NOMO-1 treated with DMSO at 0.1 percent for 48 hours (cell line): ENCODE results near the gene RGS12.

Experiments used
- DNase-seq: peaks from one replicate; lab custom pipeline; 2025; ENCODE audit not compliant: unreplicated experiment; lab: John Stamatoyannopoulos, UW

The RGS12 gene

DNA sequence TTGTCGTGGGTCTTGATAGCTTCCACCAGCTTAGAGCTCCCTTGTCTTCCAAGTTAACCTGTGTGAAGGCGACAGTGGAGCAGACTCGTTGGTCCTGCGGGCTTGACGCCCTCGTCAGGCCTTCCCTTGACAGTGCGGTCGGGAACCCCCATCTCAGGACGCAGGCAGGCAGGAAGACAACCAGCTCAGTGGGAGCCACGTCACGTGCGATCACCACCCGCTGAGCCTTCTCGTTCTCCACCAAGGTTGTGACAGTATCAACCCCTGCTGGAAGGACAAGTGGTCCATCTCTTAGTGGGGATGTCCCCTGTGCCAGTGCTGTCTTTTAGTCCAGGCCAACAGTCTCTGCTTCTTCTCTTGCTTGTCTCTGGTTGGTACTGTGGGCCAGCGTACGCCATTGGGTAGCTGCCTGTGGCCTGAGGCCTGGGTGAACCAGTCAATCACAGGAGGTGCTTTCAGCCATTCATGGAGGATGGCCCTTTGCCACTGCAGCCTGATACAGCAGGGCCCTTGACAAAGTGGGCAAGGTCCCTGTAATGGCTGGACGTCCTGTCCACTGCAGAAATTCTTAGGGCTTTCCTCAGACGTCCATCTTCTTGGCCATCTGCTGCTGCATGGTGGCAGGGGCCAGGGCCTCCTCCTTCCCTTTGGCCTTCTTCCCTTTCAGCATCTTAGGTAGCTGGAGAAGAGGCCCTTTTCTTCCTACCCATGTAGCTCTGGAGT is 31.4 kb downstream of the RGS12 start:
- DNase-seq, result no peak

DNA sequence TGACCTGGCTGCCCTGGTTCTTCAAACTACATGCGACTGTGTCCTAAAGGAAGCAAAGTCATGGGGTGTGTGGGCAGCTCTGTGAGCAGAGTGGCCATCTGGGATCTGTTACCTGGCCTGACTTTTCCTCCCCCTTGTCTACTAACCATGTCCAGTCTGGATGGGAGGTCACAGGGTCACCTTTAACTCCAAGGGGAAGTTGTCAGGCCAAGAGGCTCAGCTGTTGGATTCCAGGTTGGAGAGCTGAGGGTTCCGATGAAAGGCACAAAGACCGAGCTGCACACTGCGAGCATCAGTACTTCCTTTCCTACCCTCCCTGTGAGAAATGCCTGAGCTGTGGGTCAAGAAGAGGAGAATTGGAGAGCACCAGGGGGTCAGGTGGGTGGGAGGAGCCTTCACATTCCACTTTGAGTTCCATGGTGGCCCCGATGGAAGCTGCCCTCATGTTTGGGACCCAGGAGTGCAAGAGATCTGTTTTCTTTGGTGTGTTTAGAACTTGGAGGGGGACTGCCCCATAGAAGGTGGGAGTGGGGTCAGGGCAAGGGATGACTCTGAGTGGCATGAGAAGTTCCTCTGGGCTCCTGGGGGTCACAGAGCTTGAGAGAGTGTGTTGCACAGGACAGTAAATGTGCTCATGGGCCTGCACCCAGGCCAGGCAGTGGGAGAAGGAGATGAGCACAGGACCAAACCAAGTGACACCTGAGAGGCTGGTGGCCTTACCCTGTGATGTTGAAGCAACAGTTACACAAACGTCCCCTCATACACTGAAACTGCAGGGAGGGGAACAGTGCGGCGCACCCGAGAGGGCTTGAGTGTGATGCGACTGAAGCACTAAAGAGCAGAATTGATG is 36.2 kb downstream of the RGS12 start:
- DNase-seq, result no peak

DNA sequence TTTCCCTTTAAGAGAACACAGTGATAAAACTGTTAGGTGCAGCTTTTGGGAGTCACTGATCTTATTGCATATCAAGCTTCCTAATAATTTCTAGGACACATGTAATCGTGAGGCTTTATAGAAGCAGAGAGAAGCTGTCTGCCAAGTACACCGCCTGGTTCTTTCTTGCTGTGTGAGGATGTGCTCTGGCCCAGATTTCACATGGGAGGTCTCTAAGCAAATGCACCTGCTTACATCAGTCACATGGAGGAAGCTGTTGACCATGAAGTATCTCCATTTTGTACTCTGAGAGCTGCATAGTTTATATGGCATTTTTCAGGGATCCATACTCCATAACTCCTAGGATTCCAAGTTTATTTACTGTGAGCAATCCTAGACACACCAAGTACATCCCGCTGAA is 37.1 kb downstream of the RGS12 start:
- no peak for DNase-seq

DNA sequence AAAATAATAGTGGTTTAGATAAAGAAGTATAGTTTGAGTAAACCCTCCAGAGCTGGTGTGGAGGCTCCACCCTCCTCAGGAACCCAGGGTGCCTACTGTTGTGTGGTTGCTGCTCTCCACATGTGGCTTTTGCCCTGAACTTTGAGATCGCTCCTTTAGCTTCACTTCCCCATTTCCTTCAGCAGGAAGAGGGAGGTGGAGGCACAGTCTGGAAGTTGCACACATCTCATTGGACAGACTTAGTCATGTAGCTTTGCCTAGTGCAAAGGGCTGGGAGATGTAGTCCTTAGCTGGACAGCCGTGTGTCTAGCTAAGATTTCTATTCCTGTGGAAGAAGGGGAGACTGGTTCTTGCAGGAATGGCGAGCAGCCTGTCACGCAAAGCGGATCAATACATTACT is 37.9 kb downstream of the RGS12 start:
- DNase-seq, result peak; percentile 72

DNA sequence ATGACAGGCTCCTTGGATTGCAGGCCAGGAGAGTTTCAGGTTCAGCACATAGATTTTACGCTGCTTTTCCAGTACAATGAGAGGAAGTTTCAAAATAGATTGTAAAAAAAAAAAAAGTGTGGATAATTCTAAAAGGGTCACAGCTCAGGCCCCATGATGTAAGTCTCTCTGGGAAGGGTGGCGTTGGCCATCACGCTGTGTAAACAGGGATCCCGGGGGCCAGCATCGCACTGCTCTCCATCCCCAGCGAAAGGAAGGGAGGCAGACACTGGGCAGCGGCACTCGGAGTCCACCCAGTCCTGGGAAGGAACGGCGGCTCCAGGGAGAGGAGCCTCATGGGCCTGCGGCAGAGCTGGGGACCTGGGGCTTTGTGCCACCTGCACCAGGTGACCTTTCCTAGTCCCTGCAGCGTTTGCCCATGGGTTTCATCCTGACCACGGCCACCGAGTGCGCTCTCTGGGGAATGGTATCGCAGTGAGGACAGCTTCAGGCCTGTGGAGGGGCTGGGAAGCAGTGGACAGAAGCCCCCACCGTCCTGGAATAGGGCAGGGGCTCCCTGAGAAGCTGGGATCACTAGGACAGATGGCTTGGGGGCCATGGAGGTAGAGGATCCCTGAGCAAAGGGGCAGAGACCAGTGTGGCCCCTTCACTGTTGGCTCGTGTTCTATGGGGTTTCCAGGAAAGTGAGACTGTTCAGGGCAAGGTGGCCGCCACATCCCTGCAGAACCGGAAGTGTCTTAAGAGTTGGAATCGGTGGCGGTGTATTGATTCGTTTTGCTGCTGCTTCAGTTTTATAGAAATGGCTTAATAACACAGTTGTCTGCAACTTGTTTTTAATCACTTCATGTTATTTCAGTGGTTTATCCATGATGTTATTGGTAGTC is 38.9 kb downstream of the RGS12 start:
- no peak for DNase-seq

DNA sequence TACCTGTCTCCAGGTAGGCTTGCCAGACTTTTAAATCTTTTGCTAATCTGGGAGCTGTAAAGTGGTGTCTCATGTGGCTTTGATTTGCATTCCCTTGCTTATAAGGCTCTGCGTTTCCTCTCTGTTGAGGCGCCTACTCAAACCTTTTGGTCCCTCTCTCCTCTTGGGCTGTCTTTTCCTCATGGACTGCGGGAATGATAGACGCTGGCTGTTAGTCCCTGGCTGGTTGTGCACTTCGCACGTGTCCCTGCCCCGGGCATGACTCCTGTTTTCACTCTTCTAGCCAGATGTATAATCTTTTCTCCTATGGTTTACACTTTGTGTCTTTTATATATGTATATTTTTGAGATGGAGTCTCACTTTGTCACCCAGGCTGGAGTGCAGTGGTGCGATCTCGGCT is 39.7 kb downstream of the RGS12 start:
- DNase-seq, result no peak

DNA sequence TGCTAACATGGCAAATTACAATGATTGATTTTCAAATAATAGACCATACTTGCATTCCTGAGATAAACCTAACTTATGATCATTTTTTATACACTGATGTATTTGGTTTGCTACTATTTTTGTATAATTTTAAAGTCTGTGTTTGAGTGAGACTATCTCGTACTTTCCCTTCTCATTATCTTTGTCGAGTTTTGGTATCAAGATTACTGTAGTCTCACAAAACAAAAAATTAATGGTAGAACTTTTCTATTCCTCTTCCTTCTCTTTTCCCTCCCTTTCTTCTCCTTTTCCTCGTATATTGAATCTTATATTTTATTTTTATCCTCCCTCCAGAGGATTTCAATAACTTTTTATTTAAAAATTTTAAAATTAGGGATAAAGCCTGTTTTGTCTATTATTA is 41.5 kb downstream of the RGS12 start:
- DNase-seq, result no peak

DNA sequence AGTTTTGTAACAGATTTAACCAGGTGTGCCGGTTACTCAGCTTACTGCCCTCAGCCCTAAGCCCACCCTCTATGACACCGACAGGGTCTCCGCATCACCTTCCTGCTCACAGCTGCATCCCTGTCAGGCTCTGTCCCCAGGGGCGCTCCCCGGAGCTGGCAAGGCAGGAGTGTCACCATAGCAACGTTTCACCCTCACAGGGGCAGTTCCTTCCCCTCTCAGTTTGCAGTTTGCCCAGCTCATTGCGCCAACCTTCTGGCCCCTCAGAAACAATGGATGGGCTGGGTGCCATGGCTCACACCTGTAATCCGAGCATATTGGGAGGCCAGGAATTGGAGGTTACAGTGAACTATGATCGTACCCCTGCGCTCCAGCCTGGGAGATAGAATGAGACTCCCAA is 42.6 kb downstream of the RGS12 start:
- no peak for DNase-seq

DNA sequence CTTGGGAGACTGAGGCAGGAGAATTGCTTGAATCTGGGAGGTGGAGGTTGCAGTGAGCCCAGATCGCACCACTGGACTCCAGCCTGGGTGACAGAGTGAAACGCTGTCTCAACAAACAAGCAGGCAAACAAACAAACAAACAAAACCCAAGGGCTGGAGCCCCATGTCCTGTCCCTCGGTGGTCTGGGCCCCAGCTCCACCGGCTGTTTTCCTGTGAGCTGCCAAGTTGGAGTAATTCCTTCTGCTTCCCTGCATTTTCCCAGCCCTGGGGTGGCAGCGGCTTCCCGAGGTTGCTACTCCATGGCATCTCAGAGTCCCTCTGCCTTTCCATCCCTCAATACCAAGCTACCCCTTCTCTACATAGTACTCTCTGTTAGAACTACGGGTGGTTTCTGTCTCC is 43.2 kb downstream of the RGS12 start:
- DNase-seq, result no peak

DNA sequence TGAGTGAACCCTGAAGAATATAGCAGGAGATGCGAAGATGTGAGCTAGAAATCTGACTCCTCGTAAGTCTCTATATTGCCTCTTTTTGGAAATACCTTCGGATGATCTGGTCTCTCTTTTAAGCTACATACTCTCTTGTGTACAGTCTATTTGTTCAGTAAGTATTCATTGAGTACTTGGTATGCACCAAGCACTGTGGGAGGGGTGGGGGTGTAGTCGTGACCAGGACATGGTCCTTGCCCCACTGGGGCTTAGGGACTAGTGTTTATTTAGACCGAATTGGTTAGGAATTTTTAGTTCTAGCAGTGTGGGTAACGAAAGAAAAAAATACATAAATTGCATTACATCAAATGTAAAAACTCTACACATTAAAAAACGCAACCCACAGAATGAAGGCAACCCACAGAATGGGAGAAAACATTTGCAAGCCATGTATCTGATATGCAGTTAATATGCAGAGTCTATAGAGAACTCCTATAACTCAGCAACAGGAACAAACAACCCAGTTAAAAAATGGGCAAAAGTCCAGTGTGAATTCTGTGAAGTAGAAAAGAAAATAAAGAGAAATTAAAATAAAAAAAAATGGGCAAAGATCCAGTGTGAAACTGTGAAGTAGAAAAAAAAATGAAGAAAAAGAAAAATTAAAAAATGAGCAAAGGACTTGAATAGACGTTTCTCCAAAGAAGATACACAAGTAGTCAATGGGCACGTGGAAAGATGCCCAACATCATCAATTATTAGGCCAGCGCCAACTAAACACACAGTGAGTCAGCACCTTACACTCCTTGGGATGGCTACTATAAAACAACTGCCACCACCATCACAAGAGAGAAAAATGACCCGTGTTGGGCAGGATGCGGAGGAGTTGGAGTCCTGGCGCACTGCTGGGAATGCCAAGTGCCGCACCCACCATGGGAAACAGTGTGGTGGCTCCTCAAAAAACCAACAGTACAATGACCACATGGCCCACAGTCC is 43.8 kb downstream of the RGS12 start:
- DNase-seq, result no peak

DNA sequence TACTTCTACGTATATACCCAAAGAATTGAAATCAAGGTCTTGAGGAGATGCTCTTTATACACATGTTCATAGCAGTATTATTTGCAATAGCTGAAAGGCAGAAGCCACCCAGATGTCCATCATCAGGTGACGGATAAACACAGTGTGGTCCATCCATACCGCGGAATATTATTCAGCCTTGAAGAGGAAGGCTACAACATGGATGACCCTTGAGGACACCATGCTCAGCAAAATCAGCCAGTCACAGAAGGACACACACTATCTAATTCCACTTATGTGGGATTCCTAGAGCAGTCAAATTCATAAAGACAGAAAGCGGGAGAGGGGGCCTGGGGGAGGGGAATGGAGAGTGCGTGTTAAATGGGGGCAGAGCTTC is 44.5 kb downstream of the RGS12 start:
- no peak for DNase-seq

DNA sequence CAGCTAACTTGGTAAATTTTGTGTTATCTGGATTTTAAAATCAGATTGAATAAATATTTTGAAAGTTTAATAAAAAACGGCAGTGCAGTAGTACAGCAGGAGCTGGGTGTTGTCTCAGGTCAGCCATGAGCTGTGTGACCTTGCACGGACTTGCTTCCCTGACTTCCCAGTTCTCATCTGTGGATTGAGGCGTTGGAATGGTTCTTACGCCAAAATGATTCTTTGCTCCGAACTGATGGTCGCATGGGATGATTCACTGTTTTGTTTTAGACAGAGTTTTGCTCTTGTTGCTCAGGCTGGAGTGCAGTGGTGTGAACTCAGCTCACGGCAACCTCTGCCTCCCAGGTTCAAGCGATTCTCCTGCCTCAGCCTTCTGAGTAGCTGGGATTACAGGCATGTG is 45.0 kb downstream of the RGS12 start:
- DNase-seq, result no peak

DNA sequence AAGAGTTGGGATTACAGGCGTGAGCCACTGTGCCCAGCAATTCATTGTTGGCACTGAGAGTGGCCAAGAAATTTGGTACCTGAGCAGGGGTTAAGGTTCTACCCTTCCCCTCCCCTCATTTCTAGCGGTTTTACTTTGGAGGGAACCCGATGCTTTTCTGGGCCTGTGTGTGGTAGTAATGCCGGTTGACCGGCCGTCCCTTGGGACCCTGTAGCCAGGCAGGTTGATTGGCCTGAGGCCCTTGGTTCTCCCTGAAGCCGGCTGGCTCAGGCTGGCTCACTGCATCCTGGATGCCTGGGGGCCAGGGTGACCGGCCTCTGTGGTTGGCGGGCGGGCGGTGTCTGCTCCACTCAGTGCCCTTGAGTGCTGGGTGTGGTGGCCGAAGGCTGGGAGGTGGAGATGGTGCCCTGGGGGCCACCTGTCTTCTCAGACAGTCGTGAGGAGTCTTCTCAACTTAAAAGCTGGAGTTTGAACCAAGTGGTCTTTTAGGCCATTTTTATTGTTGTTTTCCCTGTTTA is 45.6 kb downstream of the RGS12 start:
- no peak for DNase-seq

DNA sequence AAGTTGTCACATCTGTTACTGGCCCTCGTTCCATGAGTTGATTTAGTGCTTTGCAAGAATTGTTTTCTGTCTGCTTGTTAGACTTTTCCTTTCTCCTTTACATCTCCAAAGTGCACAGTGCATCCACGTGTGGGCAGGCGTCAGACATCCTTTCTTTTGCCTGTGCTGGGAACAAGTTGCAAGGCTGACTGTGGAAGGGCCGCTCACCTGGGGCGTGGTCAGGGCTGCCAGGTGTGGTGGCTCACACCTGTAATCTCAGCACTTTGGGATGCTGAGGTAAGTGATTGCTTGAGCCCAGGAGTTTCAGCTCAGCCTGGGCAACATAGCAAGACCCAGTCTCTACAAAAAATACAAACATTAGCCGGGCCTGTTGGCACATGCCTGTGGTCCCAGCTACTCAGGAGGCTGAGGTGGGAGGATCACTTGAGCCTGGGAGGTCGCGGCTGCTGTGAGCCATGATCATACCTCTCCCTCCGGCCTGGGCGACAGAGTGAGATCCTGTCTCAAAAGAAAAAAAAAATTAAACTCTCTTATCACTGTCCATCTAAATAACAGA is 46.2 kb downstream of the RGS12 start:
- no peak for DNase-seq

DNA sequence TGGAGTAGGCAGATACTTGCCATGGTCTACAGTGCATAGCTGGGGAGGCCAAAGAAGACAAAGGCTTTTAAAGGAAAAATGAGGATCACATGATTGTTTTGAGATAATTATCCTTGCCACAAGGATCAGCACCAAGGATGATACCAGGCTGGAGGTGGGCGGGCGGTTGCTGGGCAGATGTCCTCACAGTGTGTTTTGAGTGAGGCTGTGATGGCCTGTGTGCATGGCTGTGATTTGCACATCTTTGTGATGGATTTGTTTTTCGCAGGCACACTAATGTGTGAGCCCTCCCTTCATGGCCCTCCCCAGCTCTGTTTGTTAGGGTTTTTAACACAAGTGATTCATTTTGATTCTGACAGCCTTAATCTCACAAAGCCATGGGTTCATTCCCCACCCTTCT is 46.8 kb downstream of the RGS12 start:
- no peak for DNase-seq

DNA sequence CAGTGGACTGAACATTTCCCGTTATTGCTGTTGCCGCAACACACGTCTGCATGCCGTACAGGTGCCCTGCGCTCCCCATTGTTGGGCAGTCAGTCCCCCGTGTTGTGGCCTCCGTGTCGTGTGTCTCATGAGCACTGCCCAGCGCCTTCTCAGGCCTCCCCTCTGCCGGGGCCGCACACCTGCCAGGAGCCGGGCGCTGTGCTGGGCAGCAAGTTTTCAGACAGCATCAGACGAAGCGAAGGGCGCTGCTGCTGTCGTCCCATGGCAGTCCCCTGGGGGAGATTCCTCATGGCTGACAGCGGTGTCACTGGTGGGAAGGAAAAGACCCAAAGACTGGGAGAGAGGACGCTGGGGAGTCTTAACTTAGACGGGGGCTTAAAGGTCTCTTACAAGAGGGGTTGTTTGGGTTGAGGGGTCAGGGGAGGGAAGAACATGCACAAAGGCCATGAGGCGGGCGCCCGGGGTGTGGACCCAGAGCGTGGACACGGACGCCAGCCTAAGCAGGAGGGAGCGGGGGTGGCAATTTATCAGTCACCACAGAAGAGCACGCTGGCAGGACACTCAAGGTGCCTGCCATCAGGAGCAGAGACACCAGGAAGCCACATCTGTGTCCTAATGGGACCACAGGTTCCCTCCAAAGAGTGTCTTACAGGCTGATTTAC is 47.3 kb downstream of the RGS12 start:
- no peak for DNase-seq

DNA sequence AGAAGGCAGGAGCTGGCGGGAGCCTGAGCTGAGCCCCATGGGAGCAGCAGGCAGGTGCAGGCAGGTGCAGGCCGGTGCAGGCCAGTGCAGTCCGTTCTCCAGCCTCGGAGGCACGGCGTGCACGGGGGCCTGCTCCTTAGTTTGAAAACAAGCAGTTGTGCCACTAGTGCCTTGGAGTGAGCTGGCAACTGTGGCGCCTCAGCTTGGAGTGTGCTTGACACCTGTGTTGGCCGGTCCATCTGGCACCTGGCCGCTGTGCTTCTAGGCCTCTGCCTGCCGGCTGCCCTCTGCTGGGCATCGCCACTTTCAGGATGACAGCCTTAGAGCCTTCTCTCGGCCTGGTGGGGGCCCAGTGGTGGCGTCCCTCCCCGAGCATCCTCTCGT is 47.9 kb downstream of the RGS12 start:
- no peak for DNase-seq

DNA sequence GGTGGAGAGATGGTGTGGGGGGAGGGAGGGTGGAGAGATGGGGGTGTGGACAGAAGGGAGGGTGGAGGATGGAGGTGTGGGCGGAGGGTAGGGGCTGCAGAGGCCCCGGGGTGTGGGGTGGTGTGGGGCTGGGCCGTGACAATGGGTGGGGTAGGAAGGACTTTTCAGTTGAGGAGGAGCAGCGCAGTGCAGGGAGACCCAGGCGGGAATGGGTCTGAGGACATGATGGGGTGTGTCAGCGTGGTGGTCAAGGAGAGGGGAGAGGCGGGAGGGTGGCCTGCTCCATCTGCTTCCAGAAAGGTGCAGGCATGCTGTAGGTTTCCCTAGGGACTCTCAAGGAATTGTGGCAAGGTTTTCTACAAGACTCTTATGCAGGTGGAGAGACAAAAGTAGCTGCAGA is 48.9 kb downstream of the RGS12 start:
- no peak for DNase-seq

DNA sequence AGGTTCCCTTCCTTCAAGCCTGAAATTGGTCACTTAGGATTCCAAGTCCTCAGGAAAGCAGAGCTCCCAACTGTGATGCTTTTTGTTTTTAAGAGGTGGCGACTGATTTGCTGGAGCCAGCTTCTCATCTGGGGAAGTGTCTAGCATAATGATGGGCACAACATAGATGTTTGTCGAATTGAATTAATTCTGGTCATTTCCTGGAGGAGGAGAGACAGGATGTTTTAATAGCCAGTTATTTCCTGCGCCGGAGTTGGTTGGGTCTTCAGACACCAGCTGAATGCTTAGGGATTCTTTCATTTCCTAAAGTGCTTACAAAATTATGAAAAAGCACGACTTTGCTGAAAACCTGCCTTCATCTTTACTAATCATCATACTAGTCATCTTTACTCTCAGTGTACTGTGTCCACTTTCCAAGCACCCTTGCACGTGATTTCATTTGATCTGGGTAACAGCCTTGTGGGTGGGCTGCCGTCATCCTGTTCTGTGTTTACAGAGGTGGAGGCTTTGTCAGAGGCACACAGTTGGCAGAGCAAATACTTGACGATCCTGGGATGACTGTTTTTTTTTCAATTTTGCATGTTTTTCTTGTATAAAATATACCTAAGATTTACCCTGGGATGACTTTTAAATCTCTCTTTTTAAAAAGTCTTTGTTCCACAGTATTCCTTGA is 49.5 kb downstream of the RGS12 start:
- DNase-seq, result no peak
